Esophagus squamous epithelium (tissue), 4 donors: Measurements from ENCODE around the gene TMEM127.

ENCODE experiments used
- CTCF ChIP-seq, 6 experiments: fragments of 450-650 bp in 4 of 6; fragments of 200-600 bp in 2 of 6; sonication (generic) in 2 of 6; IDR thresholded peaks; one replicate each; pipeline ENCODE4 v1.5.1; 2016 to 2019; ENCODE audit warnings: antibody characterized with exemption in 6 of 6, mild to moderate bottlenecking in 4 of 6, moderate library complexity in 4 of 6
- POLR2A ChIP-seq, 4 donors: fragments of 450-650 bp; IDR thresholded peaks; one replicate each; pipeline ENCODE4 v1.6.1; 2017; ENCODE audit warnings: antibody characterized with exemption in 4 of 4, mild to moderate bottlenecking in 4 of 4, moderate library complexity in 3 of 4

GRCh38 chr2:96260387-96261260 is 5.2 kb downstream of the TMEM127 start:
- TF ChIP-seq CTCF (IDR thresholded peaks at IDR 0.05) (peak in 4 of 6 experiments; percentile 13 to 47 (median 28)), POLR2A (IDR thresholded peaks at IDR 0.05) (peak in 1 of 4 donors; percentile 25)
